Non-pigmented ciliary epithelial cell (primary cell): ENCODE results near the gene HIPK2.

ENCODE experiments used
- DNase-seq: peaks from one replicate; pipeline ENCODE4 v3.0.0-alpha.2; 2010; ENCODE audit warnings: low read depth

HIPK2 gene

GRCh38 chr7:139752604-139753003 is 25.2 kb downstream of the HIPK2 start:
- no peak for DNase-seq

GRCh38 chr7:139752148-139752547 is 25.6 kb downstream of the HIPK2 start:
- DNase-seq, result no peak

- DNase-seq, result no peak
Measured at GRCh38 chr7:139750459-139751095, 27.2 kb downstream of the HIPK2 start.

GRCh38 chr7:139749545-139749944 is 28.3 kb downstream of the HIPK2 start:
- no peak for DNase-seq

GRCh38 chr7:139748941-139749340 is 28.9 kb downstream of the HIPK2 start:
- DNase-seq, result no peak

DNA sequence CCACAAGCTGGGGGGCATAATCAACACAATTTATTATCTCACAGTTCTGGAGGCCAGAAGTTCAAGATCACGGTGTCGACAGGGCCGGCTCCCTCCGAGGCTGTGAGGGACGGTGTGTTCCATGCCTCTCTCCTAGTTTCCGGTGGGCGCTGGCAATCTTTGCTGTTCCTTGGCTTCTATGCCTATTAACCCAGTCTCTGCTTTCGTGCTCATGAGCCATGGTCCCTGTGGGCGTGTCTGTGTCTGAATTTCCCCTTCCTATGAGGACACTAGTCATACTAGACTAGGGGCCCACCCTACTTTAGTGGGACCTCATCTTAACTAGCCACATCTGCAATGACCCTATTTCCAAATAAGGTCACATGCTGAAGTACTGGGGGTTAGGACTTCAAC is 29.4 kb downstream of the HIPK2 start:
- DNase-seq, result no peak

DNA sequence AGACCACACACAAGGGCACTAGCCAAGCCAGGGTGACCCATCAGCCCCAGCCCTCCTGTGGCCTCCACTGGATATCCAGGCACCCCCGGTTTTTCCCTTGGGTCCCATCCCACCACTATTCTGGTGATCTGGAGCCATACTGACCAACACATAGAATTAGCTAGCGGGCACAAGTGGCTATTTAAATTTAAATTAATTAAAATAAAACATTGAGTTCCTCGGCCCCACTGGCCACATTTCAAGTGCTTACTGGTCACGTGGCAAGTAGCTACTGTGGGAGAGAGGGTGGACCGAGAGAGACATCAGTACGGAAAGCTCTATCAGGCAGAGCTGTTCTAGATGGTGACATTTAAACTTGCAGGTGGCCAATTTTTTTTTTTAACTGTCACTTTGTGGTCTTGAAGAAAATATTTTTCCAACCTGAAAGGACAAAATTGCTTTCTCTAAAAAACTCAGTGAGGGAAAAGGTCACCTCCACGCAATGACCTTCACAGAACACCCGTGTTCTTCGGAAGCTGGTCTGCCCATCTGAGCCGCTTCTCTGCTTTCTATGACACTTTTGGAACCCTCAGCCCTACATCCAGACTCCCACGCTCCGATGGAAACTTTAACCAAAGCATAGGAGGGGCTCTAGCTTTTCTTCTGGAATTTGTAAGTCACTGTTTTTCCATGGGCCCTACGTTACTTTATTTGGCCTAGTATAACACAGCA is 30.0 kb downstream of the HIPK2 start:
- DNase-seq, result no peak

DNA sequence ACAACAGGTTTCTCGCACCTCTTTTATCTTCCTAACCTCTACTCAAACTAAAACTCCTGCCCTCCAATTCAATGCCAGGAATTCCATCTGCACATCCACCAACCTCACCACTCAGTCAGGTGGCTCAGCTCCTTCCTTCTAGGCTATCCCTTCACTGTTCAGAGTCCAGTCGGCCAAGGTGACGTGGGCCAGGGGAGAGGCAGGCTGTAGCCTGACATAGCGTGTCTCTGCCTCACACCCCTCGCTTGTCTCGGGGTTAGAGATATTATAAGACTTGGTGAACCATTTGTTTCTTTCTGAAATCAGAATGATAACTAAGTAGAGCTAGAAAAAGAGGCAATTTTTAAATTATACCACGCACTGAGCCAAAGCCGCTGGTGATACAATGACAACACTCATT is 31.1 kb downstream of the HIPK2 start:
- no peak for DNase-seq

DNA sequence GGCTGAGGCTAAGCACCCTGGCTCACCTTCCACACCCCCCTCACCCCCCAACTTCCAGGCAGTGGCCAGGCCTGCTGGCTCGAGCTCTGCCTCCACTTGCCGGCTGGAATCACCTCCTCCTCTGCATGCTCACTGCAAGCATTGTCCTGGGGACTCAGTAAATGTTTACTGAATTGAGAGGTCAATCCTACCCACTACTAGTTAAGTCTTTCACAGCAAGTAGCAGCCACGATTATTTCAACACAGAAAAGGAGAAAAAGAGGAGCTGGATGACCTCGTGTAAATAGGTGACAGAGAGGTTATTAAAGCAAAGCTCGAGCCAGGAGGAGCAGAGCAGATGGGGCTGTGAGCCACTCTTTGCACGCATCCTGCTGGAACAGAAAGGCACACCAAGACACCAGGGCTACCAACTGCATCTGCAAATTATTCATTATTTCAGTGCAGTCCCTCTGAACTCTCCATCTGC is 32.1 kb downstream of the HIPK2 start:
- no peak for DNase-seq

GRCh38 chr7:139744768-139745677 is 32.8 kb downstream of the HIPK2 start:
- DNase-seq, result no peak

DNA sequence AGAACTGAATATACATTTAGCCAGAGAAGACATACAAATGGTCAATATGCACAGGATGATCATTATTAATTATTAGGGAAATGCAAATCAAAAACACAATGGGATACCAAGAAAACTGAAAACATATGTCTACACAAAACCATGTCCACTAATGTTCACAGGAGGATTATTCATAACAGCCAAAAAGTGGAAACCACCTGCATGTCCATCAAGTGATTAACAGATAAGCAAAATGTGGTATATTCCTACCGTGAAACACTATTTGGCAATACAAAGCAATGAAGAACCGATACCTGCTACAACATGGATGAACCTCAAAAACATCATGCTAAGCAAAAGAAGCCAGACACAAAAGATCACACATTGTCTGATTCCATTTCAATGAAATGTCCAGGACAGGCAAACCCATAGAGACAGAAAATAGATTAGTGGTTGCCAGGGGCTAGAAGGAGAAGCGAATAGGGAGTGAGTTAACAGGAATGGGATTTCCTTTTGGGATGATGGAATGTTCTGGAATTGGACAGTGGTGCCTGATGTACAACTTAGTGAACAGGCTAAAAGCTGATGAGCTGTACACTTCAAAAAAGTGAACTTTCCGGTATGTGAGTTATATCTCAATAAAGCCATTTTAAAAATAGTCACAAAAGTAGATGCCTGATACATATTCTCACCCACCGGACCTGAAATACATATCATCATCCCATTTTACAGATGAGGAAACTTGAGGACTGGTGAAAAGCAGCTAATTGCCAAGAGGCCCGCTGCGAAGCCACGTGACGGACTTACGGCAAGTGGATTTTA is 33.6 kb downstream of the HIPK2 start:
- no peak for DNase-seq

GRCh38 chr7:139743267-139743966 is 34.4 kb downstream of the HIPK2 start:
- no peak for DNase-seq

DNA sequence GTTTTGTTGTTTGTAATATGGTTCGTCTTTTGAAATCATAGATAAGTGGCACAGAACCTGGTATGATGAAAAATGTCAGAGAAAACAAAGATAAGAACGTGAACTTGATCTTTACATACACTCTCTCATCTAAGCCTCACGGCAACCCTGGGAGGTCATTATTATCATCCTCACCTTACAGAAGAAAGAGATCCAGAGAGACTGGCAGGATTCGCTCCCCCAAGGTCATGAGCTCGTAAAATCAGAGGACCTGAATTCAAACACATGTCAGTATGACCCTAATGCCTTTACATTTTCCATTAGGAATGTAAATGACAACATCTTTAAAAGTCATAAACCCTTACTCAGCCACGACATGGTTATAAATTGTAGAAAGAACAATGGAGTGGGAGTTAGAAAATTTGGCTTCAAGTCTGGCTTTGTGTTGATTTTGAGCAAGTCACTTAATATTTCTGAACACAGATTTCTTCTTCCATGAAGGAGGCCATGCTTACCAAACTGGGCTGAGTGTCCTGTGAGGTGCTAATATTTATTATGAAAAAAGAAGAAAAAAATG is 35.9 kb downstream of the HIPK2 start:
- DNase-seq, result no peak

- DNase-seq, result no peak
Measured at GRCh38 chr7:139741239-139741638, 36.6 kb downstream of the HIPK2 start.

DNA sequence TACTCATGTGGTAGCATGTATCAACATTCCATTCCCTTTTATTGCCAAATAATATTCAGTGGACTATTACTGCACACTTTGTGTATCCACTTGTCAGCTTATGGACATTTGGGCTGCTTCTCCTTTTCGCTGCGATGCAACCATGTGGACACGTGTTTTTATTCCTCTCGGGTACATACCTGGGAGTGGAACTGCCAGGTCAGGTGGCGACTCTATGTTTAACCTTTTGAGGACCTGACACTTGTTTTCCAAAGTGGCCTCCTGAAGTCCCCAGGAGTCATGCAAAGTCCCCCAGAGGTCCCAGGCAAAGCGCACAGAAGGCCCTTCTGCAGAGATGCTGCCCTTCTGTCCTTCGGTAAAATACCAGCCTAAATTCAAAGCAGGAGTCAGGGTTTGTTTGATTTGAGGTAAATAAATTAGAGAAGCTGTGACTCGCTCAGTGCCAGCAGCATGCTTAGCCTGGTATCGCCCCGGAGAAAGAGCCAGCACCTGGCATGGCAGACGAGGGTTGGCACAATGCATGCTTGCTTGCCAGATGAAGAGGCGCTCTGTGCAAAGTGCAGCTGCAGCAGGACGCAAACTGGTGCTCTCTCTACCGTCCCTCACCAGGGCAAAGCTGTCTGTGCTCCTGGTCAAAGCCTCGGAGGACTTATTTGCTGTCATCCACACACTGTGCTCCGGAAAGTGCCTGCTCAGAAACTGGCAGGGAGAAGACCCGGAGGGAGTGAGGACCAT is 37.8 kb downstream of the HIPK2 start:
- DNase-seq, result no peak

GRCh38 chr7:139738772-139739171 is 39.0 kb downstream of the HIPK2 start:
- no peak for DNase-seq

GRCh38 chr7:139738101-139738489 is 39.7 kb downstream of the HIPK2 start:
- DNase-seq, result no peak

- DNase-seq, result no peak
Measured at GRCh38 chr7:139737221-139738100, 40.3 kb downstream of the HIPK2 start.

GRCh38 chr7:139735912-139736595 is 41.7 kb downstream of the HIPK2 start:
- DNase-seq, result no peak
